Subcutaneous adipose tissue (tissue), 4 donors: ENCODE results near the gene SHISA9. TPM values are rescaled to one million over a fixed set of nuclear protein-coding genes. Genes with fewer than 3 reads are reported as not detected.

Experiments used
- CTCF ChIP-seq: fragments of 450-650 bp; IDR thresholded peaks from one replicate; pipeline ENCODE4 v1.5.1; 2016; ENCODE audit warnings: low read depth, mild to moderate bottlenecking, control low read depth, antibody characterized with exemption, moderate library complexity
- total RNA-seq, 4 donors: library from RNA; depleted of rRNA; stranded (reverse); fragments of >200 nt; gene quantifications; one replicate each; pipeline ENCODE4 v1.1.0, GENCODE V29; 2016

Gene SHISA9
- total RNA-seq, 4 donors from 2014 or later = under 0.01 to 0.19 (median 0.17) TPM; not detected in 1

- no peak for TF ChIP-seq CTCF
Observed at GRCh38 chr16:13181432-13181831, 280.0 kb downstream of the SHISA9 start.

- no peak for TF ChIP-seq CTCF
Observed at GRCh38 chr16:13186813-13187212, 285.4 kb downstream of the SHISA9 start.

GRCh38 chr16:13189250-13189649 is 287.9 kb downstream of the SHISA9 start:
- no peak for TF ChIP-seq CTCF

- no peak for TF ChIP-seq CTCF
Observed at GRCh38 chr16:13193721-13194120, 292.3 kb downstream of the SHISA9 start.

DNA sequence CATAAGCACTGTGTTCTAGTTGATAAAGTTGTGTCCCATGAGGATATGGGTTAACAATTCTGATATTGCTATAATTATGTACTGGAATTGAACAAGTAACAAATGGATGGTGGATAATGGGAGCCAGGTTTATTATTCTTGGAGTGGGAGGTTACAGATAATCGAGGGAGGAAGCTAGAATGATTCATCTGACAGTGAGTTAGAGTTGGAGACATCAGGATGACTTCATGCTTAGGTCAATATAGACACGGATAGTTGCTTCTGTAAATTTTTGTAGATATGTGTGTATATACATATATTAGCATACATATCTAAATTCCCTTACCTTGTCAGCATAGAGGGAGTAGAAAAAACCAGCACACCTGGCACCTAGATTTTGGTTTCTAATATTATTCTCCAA is 293.4 kb downstream of the SHISA9 start:
- TF ChIP-seq CTCF = no peak

GRCh38 chr16:13203725-13204124 is 302.3 kb downstream of the SHISA9 start:
- no peak for TF ChIP-seq CTCF

DNA sequence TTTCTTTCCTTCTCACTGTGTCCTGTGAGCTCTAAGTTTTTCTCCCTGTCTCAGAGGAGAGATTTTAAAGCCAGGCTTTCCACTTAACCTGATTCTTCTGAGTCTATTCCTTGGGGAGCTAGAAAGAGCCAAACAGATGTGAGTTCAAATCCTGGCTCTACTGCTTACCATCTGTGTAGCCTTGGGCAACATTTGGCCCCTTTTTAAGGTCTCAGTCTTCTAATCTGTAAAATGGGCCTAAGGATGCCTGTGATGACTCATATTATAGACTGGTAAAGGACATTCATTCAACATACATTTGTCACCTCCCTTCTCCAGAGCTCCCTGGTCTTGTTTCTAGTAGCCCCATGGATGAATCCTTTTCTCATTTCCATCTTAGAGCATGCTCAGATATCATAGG is 304.0 kb downstream of the SHISA9 start:
- TF ChIP-seq CTCF = no peak

DNA sequence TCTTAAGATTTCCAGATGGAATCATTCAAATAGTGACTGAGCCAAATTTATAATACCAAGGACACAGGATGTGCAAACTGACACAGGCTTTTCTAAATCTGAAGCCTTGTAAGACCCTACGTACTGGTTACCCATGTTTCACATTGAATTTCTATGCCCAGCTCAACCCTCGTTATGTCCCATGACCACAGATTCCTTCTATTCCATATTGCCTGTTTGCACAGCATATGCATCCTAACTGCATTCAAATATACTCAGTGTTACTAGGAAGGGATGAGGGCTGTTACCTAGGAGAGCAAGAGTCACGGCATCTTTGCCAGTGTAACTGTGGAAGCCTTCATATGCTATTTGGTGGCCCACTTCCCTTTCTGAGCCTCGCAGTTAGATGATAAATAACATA is 305.2 kb downstream of the SHISA9 start:
- TF ChIP-seq CTCF = no peak
